ENCODE results near the gene TMEM123.

TMEM123 gene

GRCh38 chr11:102367364-102367763 lies 85.2 kb downstream of the TMEM123 start:
- no peak for DNase-seq (ENCODE audit: low read depth, low spot score)

- DNase-seq (ENCODE audit: low read depth, low spot score), result no peak
These were observed 87.6 kb downstream of the TMEM123 start for GRCh38 chr11:102364991-102365390.

- DNase-seq (ENCODE audit: low read depth, low spot score), result no peak
These were observed 91.2 kb downstream of the TMEM123 start for GRCh38 chr11:102361086-102362031.

GRCh38 chr11:102360681-102361080 lies 91.9 kb downstream of the TMEM123 start:
- DNase-seq (ENCODE audit: low read depth, low spot score), result no peak

GRCh38 chr11:102359372-102359771 lies 93.2 kb downstream of the TMEM123 start:
- no peak for DNase-seq (ENCODE audit: low read depth, low spot score)

- no peak for DNase-seq (ENCODE audit: low read depth, low spot score)
These were observed 95.4 kb downstream of the TMEM123 start for GRCh38 chr11:102357116-102357515.

GRCh38 chr11:102347462-102348370 lies 104.8 kb downstream of the TMEM123 start:
- DNase-seq (ENCODE audit: low read depth, low spot score), result no peak

- peak; percentile 38 for DNase-seq (ENCODE audit: low read depth, low spot score)
These were observed 105.7 kb downstream of the TMEM123 start, which contains the start of gene BIRC2 for GRCh38 chr11:102346748-102347461. Gene BIRC2 (plus strand): TSS chr11:102347214. CDS start chr11:102349855, 2,641 bp downstream.

- no peak for DNase-seq (ENCODE audit: low read depth, low spot score)
These were observed 106.2 kb downstream of the TMEM123 start for GRCh38 chr11:102346456-102346747.

All from iPS DF 19.7 (cell line).